ENCODE results near the gene DCP2. TPM values are rescaled to one million over a fixed set of nuclear protein-coding genes. Genes with fewer than 3 reads are reported as not detected.

DCP2 gene
- total and polyA plus RNA-seq, 3 donors from 2014 or later: 19.8 to 36.8 (median 32.4) TPM

DNA sequence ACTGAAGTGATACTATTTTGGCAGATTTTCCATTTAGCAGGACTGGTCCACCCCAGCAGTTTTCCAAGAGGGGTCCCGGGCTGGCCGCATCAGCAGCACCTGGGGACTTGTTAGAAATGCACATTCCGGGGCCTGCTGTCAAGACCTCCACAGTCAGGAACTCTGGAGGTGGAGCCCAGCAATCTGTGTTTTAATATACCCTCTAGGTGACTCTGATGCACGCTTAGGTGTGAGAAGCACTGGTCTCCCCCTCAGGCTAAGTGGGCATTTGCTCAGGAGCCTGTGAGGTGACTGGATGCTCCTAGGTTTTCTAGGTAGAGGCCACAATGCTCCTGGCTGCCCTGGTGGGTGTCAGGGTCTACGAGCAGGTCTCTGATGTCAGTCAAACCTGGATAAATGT is 81.7 kb downstream of the DCP2 start:
- Histone ChIP-seq H3K27me3 (no peaks in the 10 kb centered on the region), H3K9me3 (no peaks in the 10 kb centered on the region), H3K4me1 (no peaks in the 10 kb centered on the region), H3K27ac (no peak overlapping the region), H3K4me3 (no peak overlapping the region), H3K36me3 (ENCODE audit: low read depth, missing control alignments) (no peaks in the 10 kb centered on the region)
- WGBS, 2 donors: 96 to 97% methylated on average over 3 to 5 of the region's 5 CpGs
- TF ChIP-seq POLR2A (IDR thresholded peaks at IDR 0.05) (no peak), CTCF (IDR thresholded peaks at IDR 0.05) (no peak)
- DNase-seq: no peak
- intact Hi-C loops (cut with DNase I; ENCODE audit: low total_unique reads): no loop called here

DNA sequence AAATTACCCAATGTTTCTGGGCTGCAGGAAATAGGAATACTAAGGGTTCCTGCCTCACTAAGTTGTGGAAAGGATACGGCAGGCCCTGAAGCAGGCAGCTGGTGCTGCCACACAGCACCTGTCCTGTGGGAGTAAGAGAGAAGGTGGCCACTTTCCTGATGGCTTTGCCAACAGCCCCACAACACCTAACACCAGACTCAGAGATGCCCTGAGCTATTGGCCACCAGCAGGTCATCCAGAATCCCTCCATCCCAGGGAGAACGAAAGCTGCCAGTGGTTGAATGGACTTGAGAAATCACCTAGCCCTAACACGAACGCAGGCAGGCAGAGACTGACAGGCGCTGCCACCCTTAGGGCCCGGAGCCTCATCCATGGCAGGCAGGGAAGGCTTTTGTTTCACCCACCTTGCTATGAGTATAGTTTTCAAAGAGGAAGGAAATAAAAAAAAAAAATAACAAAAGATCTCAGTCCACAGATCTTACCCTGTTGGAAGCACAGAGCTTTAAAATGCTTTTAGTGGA is 82.2 kb downstream of the DCP2 start:
- intact Hi-C loops (cut with DNase I; ENCODE audit: low total_unique reads): no loop called here
- no peak for DNase-seq
- H3K27ac ChIP-seq: no peak overlapping the region
- no peaks in the 10 kb centered on the region for H3K36me3 ChIP-seq (ENCODE audit: low read depth, missing control alignments)
- H3K4me1 ChIP-seq: no peaks in the 10 kb centered on the region
- 77 to 98% methylated on average over 5 to 6 of the region's 6 CpGs for WGBS, 2 donors
- H3K27me3 ChIP-seq: no peaks in the 10 kb centered on the region
- no peak for TF ChIP-seq CTCF (IDR thresholded peaks at IDR 0.05)
- no peak for TF ChIP-seq POLR2A (IDR thresholded peaks at IDR 0.05)
- no peak overlapping the region for H3K4me3 ChIP-seq
- H3K9me3 ChIP-seq: no peaks in the 10 kb centered on the region

- WGBS, 2 donors: 83 to 84% methylated on average over 19 of the region's 19 CpGs
- no peak for DNase-seq
- no peak for TF ChIP-seq CTCF (IDR thresholded peaks at IDR 0.05)
- TF ChIP-seq POLR2A (IDR thresholded peaks at IDR 0.05): no peak
- H3K4me3 ChIP-seq: no peak overlapping the region
- no peaks in the 10 kb centered on the region for H3K9me3 ChIP-seq
- intact Hi-C loops (cut with DNase I; ENCODE audit: low total_unique reads): no loop called here
- no peaks in the 10 kb centered on the region for H3K4me1 ChIP-seq
- H3K27me3 ChIP-seq: no peaks in the 10 kb centered on the region
- no peaks in the 10 kb centered on the region for H3K36me3 ChIP-seq (ENCODE audit: low read depth, missing control alignments)
- no peak overlapping the region for H3K27ac ChIP-seq
Observed at GRCh38 chr5:113059232-113060040, 82.8 kb downstream of the DCP2 start.

- no peak for DNase-seq
- no peak overlapping the region for H3K27ac ChIP-seq
- no peaks in the 10 kb centered on the region for H3K27me3 ChIP-seq
- H3K4me1 ChIP-seq: no peaks in the 10 kb centered on the region
- H3K9me3 ChIP-seq: no peaks in the 10 kb centered on the region
- TF ChIP-seq CTCF (IDR thresholded peaks at IDR 0.05) (no peak), POLR2A (IDR thresholded peaks at IDR 0.05) (no peak)
- WGBS, 2 donors: 87 to 96% methylated on average over 4 of the region's 4 CpGs
- no peaks in the 10 kb centered on the region for H3K36me3 ChIP-seq (ENCODE audit: low read depth, missing control alignments)
- no peak overlapping the region for H3K4me3 ChIP-seq
- intact Hi-C loops (cut with DNase I; ENCODE audit: low total_unique reads): no loop called here
Observed at GRCh38 chr5:113060408-113061025, 83.9 kb downstream of the DCP2 start.
